Stimulated activated CD4-positive, alpha-beta T cell treated with anti-CD3 and anti-CD28 coated beads, Interleukin-4, amount 100 ng/mL, for 48 hours (primary cell): ENCODE data around the gene KIF3C.
"Not testable (repeated sequence)": the region's sequence is repeated elsewhere in the genome, so short reads cannot be mapped to it uniquely, and the experiment has no call there.

ENCODE experiments used
- DNase-seq, 2 donors: peaks; one replicate each; pipeline ENCODE4 v3.0.0-alpha.2; 2020; ENCODE audit warnings: low read depth in 2 of 2

The KIF3C gene

DNA sequence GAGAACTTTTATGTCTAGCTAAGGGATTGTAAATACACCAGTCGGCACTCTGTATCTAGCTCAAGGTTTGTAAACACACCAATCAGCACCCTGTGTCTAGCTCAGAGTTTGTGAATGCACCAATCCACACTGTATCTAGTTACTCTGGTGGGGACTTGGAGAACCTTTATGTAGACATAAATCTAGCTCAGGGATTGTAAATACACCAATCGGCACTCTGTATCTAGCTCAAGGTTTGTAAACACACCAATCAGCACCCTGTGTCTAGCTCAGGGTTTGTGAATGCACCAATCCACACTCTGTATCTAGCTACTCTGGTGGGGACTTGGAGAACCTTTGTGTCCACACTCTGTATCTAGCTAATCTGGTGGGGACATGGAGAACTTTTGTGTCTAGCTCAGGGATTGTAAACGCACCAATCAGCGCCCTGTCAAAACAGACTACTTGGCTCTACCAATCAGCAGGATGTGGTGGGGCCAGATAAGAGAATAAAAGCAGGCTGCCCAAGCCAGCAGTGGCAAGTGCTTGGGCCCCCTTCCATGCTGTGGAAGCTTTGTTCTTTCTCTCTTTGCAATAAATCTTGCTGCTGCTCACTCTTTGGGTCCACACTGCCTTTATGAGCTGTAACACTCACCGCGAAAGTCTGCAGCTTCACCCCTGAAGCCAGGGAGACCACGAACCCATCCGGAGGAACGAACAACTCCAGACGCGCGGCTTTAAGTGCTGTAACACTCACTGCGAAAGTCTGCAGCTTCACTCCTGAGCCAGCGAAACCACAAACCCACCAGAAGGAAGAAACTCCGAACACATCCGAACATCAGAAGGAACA, 66.1 kb downstream of the KIF3C start:
- DNase-seq = peak in 1 of 2 donors; percentile 28

DNA sequence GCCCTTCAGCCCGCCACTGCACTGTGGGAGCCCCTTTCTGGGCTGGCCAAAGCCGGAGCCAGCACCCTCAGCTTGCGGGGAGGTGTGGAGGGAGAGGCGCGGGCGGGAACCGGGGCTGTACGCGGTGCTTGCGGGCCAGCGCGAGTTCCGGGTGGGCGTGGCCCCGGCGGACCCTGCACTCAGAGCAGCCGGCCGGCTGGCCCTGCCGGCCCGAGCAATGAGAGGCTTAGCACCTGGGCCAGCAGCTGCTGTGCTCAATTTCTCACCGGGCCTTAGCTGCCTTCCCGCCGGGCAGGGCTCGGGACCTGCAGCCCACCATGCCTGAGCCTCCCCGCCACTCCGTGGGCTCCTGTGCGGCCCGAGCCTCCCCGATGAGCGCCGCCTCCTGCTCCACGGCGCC, 66.9 kb downstream of the KIF3C start:
- DNase-seq = not testable (repeated sequence)

DNA sequence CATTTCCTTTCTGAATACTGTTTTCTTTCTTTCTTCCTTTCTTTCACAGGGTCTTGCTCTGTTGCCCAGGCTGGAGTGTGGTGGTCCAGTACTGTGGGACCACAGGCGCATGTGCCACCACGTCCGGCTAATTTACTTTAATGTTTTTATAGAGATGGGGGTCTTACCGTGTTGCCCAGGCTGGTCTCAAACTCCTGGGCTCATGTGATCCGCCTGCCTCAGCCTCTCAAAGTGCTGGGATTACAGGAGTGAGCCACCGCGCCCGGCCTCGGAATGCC, 68.7 kb downstream of the KIF3C start:
- not testable (repeated sequence) for DNase-seq

DNA sequence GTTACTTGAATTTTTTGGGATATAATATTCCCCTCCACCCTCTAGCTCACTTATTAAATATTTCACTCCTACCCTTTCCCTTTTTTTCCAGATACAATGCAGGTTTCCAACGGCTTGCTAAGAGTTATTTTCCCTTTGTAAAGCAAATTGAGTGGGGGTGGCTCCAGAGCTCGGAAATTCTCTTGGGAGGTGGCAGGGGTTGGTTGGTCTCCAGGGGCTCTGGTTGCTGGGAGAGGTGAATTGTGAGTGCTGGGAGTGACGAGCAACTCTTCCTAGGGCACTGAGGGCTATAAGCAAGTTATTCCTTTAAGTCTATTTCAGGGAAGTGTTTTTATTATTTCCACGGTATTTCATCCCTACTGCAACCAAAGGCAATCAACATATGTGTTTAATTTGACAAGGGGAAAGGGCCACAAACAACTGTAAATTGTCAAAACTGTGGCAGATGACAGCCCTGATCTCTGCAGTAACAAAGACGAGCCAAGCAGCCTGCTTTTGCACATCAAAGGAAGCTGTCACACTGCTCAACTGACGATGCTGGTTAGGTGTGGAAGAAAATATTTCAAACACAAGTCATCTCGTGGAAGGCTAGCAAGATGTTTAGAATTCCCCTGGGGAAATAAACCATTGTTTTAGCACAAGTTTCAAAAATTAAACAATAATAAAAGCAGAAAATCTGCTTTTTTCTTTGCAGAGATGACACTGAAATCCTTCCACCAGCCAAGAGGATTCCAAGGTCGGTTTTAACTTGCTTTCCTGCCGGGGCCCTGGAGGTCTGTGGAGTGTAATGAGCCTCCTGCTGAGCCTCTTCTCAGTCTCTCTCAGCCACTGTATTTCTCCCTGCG, 69.2 kb downstream of the KIF3C start:
- DNase-seq = no peak

DNA sequence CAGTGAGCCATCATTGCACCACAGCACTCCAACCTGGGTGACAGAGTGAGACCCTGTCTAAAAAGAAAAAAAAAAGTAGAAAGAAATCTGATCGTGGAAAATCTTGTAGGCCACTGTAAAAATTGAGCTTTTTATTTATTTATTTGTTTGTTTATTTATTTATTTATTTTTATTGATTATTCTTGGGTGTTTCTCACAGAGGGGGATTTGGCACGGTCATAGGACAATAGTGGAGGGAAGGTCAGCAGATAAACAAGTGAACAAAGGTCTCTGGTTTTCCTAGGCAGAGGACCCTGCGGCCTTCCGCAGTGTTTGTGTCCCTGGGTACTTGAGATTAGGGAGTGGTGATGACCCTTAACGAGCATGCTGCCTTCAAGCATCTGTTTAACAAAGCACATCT, 72.7 kb downstream of the KIF3C start:
- DNase-seq = not testable (repeated sequence)

DNA sequence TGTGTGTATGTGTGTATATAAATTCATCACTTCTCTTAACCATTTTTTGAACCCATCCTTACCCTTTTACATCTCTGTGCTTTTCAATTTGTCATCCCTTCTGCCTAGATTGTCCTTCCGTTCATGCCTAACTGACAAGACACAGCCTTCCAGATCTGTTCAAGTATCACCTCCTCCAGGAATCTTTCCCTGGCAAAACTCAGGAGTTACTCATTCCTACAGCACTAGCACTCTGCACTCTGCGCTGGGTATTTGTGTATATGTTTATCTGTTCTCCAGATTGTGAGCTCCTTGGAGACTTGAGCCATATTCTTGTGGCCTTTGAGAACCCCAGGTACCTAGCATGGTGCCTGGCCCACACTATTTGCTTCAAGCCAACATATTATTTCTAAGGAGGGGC, 77.2 kb downstream of the KIF3C start:
- no peak for DNase-seq

DNA sequence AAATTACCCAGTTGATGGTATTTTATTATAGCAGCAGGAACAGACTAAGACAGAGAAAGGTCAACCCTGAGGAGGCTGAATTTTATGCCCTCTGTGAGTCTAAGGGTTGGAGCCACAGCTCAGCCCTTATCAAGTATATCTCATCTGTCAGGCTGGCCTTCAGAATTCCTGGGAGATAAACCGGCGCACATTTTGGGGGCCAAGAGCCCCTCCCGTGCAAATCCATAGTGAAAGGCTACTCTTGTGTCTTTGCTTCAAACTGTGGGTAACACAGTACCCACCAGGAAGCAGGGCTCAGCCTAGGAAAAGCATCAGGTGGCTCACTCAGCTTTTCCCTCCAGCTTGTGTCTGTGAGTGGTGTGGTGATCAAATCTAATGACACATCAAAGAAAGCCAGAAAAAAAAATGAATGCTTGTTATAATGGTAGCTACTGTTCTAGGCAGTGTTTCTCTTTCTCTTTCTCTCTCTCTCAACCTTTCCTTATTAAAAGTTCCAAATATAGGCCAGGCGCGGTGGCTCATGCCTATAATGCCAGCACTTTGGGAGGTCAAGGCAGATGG, 79.0 kb downstream of the KIF3C start:
- DNase-seq = no peak

DNA sequence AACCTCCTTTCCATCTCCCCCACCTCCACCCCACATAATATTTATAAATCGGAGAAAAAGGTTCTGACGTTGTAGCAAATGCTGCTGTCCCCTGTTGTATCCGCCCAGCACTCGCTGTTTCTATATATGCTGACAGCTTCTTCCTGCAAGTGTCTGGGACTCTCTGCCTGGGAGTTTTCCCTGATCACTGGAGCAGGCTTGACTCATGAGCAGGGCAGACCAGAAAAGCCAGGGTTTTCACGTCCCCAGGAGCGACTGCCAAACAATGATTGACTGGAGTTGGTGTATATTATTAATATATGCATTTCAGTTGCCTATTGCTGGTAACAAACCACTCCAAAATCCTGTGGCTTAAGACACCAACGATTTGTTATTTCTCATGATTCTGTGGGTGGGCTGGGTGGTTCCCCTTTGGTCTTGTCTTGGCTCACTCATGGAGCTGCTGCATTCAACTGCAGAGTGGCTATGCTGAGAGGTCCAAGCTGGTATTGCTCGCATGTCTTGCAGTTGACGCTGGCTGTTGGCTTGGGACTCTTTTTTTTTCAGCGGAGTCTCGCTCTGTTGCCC, 82.8 kb downstream of the KIF3C start:
- DNase-seq = no peak

DNA sequence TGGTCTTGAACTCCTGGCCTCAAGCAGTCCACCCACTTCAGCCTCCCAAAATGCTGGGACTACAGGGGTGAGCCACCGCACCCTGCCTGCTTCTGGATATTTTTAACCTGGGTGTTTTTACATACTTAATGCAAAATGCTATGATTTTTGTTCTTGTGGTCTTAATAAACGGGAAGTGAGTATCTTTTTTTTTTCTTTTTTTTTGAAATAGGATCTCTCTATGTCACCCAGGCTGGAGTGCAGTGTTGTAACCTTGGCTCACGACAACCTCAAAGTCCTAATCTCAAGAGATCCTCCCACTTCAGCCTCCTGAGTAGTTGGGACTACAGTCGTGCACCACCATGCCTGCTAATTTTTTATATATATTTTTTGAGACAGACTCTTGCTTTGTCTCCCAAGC, 84.8 kb downstream of the KIF3C start:
- DNase-seq = no peak

DNA sequence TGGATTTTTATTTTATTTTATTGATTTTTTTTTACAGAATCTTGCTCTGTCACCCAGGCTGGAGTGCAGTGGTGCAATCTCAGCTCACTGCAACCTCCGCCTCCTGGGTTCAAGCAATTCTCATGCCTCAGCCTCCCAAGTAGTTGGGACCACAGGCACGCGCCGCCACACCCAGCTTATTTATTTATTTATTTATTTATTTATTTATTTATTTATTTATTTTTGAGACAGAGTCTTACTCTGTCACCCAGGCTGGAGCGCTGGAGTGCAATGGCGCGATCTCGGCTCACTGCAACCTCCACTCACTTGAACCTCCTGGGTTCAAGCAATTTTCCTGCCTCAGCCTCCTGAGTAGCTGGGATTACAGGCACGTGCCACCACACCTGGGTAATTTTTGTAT, 86.0 kb downstream of the KIF3C start:
- not testable (repeated sequence) for DNase-seq

DNA sequence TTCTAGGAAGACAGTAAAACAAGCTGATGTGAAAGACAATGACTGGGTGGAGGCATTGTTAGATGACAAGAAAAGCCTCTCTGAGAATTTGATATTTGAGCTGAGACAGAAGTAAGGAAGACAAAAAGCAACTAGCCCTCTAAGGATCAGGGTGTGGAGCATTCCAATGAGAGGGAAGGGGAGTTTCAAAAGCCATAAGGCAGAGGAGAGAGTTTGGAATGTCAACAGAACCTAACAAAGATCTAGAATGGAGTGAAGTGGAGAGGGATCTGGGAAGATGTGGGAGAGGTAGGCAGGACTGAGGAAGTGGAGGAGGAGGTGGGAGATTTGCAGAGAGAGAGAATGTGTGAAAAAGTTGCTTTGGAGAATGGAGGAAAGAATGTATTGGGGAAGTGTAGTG, 86.7 kb downstream of the KIF3C start:
- DNase-seq = no peak

DNA sequence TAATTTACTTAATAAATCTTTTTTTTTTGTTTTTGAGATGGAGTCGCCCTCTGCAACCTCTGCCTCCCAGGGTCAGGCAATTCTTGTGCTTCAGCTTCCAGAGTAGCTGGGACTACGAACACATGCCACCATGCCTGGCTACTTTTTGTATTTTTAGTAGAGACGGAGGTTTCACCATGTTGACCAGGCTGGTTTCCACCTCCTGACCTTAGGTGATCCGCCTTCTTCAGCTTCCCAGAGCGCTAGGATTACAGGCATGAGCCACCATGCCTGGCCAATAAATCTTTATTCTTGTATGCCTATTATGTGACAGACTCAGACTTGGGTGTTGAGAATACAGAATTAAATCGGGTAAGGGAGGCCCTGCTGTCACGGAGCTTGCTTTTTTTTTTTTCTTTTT, 87.3 kb downstream of the KIF3C start:
- no peak for DNase-seq

DNA sequence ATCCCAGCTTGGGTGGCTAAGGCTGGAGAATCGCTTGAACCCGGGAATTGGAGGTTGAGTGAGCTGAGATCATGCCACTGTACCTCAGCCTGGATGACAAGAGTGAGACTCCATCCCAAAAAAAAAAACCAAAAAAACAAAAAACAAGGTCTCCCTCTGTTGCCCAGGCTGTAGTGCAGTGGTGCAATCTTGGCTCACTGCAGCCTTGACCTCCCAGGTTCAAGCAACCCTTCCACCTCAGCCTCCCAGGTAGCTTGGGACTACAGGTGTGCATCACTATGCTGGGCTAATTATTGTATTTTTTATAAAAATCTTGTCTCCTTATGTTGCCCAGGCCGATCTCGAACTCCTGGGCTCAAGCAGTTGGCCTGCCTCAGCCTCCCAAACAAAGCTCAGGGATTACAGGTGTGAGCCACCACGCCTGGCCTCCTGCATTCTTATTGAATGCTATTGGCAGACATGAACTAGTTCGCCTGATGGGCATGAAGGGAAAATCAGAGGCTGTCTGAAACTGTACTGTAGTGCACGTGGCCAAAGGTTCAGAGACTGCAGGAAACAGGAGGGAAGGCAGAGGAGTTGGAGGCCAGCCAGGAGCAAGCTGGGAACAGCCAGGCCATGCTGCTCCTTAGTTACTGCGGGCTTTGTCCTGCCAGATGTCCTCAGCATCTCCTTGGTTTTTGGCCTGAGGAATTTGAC, 88.0 kb downstream of the KIF3C start:
- DNase-seq = no peak

DNA sequence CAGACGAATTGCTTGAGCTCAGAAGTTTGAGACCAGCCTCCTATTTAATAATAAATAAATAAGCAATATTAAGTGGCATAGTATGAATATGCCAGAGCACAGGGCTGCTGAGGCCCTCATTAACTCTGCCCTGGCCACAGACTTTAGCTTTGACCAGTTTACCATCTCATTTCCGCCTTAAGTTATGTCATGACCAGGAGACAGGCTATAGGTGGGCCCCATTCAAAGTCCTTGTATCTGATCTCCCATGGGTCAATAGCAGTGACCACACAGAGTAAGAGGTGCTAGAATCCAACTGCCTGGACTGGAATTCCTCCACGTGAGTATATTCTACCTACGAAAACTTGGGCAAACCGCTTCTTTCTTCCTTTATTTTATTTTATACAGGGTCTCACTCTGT, 90.6 kb downstream of the KIF3C start:
- DNase-seq = no peak

DNA sequence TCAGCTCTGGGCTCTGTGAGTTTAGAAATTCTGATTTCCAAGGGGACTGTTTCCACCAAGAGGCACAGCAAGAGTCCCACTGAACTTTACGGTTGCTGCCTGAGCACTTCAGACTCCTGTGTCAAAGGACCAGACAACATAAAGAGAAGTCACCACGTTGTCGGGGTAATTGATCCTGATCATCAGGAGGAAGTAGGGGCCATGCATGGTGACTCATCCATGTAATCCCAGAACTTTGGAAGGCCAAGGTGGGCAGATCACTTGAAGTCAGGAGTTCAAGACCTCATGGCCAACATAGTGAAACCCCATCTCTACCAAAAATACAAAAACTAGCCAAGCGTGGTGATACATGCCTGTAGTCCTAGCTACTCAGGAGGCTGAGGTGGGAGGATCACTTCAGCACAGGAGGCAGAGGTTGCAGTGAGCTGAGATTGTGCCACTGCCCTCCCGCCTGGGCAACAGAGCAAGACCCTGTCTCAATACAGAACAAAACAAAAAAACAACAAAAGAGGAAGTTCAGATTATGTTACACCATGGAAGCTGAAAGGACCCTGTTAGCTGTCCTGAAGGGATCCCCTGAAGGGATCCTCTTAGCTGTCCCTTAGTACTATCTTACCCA, 94.6 kb downstream of the KIF3C start:
- no peak for DNase-seq

DNA sequence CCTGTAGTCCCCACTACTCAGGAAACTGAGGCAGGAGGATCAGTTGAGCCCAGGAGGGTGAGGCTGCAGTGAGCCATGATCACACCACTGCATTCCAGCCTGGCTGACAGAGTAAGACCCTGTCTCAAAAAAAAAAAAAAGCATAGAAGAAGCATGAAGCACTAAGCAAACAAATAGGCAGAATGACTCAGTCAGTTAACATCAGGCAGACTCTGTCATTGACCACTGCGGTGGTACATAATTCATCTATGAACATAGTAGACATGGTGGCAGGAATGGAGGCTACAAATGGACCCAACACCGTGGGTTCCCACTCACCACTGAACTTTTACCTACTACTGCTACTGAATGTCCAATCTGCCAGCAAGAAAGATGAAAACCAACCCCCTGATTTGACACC, 96.4 kb downstream of the KIF3C start:
- no peak for DNase-seq

DNA sequence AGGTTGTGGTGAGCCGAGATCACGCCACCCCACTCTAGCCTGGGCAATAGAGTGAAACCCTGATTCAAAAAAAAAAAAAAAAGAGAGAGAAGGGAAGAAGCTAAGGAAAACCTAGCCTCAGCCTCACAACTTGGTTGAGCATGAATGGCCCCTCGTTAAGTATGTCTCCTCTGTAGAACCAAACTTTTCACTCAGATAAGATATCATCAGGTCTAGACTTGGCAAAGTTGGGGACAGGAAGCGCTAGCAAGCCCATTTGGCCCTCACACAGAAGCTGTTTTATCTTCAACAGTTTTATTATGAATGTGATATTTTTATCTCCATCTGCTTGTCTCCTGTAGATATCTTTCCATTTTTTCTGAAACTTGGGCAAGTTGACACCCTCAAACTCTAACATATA, 100.5 kb downstream of the KIF3C start:
- no peak for DNase-seq

DNA sequence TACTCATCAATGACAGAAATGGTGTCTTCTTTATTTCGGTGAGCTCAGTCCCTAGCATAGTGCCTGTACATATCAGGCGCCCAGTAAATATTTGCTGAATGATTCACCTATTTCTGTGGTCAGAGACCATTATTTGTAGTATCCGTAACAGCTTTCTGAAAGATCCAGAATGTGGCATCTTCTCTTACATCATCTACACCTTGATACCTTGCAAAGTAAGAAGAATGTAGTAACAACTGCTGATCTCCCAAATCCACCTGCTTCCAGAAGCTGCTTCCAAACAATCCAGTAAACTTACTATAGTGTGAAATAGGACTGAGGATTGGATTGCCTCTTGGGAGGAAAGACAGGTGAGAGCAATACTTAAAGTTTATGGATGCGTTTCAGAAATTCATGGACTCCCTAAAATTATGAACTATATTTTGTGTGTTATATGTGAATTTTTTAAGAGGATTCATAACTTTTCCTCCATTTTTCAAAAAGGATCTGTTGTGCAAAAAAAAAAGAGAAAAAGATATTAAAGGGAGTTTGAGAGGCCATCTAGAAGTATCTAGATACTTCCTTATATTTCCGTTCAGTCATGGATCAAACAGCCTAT, 103.1 kb downstream of the KIF3C start:
- DNase-seq = no peak

DNA sequence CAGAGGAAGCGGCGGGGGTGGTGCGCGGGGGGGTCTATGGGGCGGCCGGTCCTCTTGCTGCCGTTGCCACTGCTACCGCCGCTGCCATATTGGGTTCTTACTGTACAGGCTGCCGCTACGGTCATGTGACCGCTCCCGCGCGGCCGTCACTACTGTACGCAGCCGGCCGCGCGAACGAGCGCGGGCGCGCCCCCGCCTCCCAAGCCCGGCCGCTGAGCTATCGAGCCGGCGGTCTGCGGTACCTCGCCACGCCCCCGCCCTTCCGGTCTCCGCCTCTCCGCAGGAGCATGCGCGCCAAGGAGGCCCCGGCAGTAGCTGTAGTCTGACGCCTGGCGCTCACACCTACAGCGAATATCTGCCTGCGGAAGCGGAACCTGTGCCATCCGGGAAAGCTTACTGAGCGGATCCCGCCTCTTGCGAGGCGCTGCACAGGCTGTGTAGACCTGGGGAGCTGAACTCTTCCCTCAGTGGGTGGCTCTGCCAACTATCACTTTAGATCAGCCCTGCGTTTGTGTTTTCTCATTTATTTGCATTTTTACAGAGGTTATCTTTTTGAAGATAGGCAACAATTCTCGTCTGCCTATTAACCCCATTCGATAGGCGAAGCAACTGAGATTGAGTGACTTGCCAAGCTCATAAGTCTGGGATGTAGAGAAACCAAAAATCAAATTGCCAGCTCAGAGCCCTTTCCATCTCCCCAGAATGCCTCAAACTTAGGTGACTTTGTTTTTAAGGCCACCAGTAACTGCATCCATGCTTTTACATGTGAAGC, 103.8 kb downstream of the KIF3C start, which contains the start of gene ASXL2:
Gene ASXL2, minus strand, starts transcription at position 127 of the 772 bp plus-strand sequence. CDS start 265 bp downstream, outside the sequence.
- DNase-seq = peak; percentile 93 to 97
